Vagina (tissue), 2 donors: Measurements from ENCODE around the gene LRRC8C. TPM values are rescaled to one million over a fixed set of nuclear protein-coding genes. Genes with fewer than 3 reads are reported as not detected.

Experiments used
- DNase-seq, 2 donors: peaks; one replicate each; pipeline ENCODE4 v3.0.0-alpha.2; 2017; ENCODE audit errors: extremely low spot score in 2 of 2
- H3K27ac ChIP-seq: fragments of 200-600 bp; sonication (generic); one replicate; pipeline ENCODE4 v1.5.1; 2019
- H3K27me3 ChIP-seq: fragments of 200-600 bp; sonication (generic); one replicate; pipeline ENCODE4 v1.5.1; 2019
- H3K36me3 ChIP-seq, 2 donors: fragments of 200-600 bp; sonication (generic); one replicate each; pipeline ENCODE4 v1.5.1; 2017 to 2019
- H3K4me1 ChIP-seq: fragments of 200-600 bp; sonication (generic); one replicate; pipeline ENCODE4 v1.5.1; 2019
- H3K4me3 ChIP-seq, 2 donors: fragments of 200-600 bp; sonication (generic); 1 replicate in 1 of 2; 2 replicates in 1 of 2; pipeline ENCODE4 v1.5.1; 2016 to 2019
- H3K9me3 ChIP-seq: fragments of 200-600 bp; sonication (generic); one replicate; pipeline ENCODE4 v1.5.1; 2019
- POLR2A ChIP-seq, 2 donors: fragments of 450-650 bp; IDR thresholded peaks; one replicate each; pipeline ENCODE4 v1.6.1; 2017; ENCODE audit warnings: antibody characterized with exemption in 2 of 2, mild to moderate bottlenecking in 2 of 2, moderate library complexity in 2 of 2
- POLR2AphosphoS5 ChIP-seq, 2 donors: sonication (generic); formaldehyde crosslinking; IDR thresholded peaks; one replicate each; pipeline ENCODE4 v1.9.0; 2017; ENCODE audit warnings: antibody characterized with exemption in 2 of 2, mild to moderate bottlenecking in 2 of 2, low read depth in 1 of 2; ENCODE audit not compliant: insufficient read depth in 1 of 2
- intact Hi-C: fragments of 100-400 bp; cut with DNase I; formaldehyde crosslinking; loops from one replicate; pipeline ENCODE4 v1.15.1; 2023
- total RNA-seq: library from RNA; depleted of rRNA; stranded (reverse); fragments of >200 nt; gene quantifications from one replicate; pipeline ENCODE4 v1.2.3, GENCODE V29; 2016
- TF ChIP-seq, protein P1 (sequence below), 3 experiments: fragments of 450-650 bp in 2 of 3; fragments of 200-600 bp in 1 of 3; sonication (generic) in 1 of 3; IDR thresholded peaks; one replicate each; pipeline ENCODE4 v1.5.1; 2017 to 2019; ENCODE audit warnings: antibody characterized with exemption in 3 of 3, mild to moderate bottlenecking in 2 of 3, moderate library complexity in 2 of 3

LRRC8C gene
- total RNA-seq, 1 donor from 2014 or later = 5.4 TPM

- no peak for DNase-seq
- intact Hi-C loops = no loop called here
- Histone ChIP-seq H3K27ac (no peak overlapping the region), H3K4me1 (peaks cover 11% of the 10 kb centered on the region), H3K27me3 (no peaks in the 10 kb centered on the region), H3K36me3 (no peaks in the 10 kb centered on the region), H3K4me3 (no peak overlapping the region), H3K9me3 (no peaks in the 10 kb centered on the region)
- no peak for TF ChIP-seq POLR2A (IDR thresholded peaks at IDR 0.05)
- TF ChIP-seq, protein P1, sequence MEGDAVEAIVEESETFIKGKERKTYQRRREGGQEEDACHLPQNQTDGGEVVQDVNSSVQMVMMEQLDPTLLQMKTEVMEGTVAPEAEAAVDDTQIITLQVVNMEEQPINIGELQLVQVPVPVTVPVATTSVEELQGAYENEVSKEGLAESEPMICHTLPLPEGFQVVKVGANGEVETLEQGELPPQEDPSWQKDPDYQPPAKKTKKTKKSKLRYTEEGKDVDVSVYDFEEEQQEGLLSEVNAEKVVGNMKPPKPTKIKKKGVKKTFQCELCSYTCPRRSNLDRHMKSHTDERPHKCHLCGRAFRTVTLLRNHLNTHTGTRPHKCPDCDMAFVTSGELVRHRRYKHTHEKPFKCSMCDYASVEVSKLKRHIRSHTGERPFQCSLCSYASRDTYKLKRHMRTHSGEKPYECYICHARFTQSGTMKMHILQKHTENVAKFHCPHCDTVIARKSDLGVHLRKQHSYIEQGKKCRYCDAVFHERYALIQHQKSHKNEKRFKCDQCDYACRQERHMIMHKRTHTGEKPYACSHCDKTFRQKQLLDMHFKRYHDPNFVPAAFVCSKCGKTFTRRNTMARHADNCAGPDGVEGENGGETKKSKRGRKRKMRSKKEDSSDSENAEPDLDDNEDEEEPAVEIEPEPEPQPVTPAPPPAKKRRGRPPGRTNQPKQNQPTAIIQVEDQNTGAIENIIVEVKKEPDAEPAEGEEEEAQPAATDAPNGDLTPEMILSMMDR (IDR thresholded peaks at IDR 0.05) = peak; percentile 34 to 54 (median 51)
These were observed 34.2 kb upstream of the LRRC8C start for GRCh38 chr1:89598450-89599331.

DNA sequence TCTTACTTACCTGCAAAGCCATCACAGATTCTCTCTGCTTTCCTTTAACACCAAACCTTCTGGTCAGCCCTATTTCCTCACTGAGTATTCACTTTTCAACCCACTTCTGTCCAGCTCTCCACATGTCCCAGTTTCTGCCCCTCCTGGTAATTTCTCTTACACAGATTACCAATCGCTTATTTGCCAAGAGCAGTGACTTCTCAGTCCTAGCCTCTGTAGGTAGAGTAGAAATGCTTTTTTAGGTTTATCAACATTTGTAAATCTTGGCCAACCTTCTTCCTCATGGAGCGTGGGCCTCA, 33.6 kb upstream of the LRRC8C start:
- TF ChIP-seq, protein P1 (IDR thresholded peaks at IDR 0.05) = no peak
- TF ChIP-seq POLR2AphosphoS5 (IDR thresholded peaks at IDR 0.05; ENCODE audit: insufficient read depth in 1 of 2, low read depth in 1 of 2) (no peak), POLR2A (IDR thresholded peaks at IDR 0.05) (no peak)
- intact Hi-C loops = no loop called here
- Histone ChIP-seq H3K36me3 (no peaks in the 10 kb centered on the region), H3K27ac (no peak overlapping the region), H3K9me3 (no peaks in the 10 kb centered on the region), H3K4me3 (no peak overlapping the region), H3K27me3 (no peaks in the 10 kb centered on the region), H3K4me1 (peaks cover 11% of the 10 kb centered on the region)
- no peak for DNase-seq

DNA sequence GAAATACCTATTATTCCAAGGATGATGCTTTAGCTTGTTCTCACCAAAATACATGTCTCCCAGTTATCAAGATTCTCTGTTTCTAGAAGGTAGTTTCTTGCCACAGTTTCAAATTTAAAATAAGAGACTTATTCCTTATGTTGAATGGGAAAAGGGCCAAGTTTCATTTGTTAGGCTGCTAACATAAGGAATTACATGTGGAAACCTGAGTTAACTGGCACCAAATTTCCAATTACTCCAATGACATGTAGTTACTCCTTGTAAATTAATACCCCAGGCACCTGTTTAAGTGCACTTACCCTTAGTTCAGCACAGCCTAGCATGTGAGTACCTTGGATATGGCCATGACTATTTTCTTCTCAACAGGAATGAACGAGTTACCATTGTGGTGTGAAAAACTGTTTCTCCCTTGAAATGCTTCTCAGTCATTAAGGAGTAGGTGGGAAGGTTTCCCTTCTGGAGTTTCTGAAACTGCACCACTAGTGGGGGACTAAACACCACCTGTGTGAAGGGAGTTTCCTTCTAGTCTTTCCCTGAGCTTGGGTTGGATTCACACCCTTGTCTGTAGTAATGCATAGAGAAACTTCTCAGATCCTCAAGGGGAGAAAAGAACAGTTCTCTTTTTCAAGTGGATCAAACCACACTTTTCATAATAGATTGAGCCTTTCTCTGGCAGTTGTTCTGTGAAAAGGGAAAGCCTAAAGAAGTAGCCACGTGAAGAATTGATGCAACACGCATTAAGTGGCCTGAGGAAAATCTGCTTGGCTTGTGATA, 32.3 kb upstream of the LRRC8C start:
- no peaks in the 10 kb centered on the region for H3K36me3 ChIP-seq
- no peak overlapping the region for H3K27ac ChIP-seq
- no peaks in the 10 kb centered on the region for H3K9me3 ChIP-seq
- TF ChIP-seq POLR2AphosphoS5 (IDR thresholded peaks at IDR 0.05; ENCODE audit: insufficient read depth in 1 of 2, low read depth in 1 of 2) (no peak), POLR2A (IDR thresholded peaks at IDR 0.05) (no peak)
- TF ChIP-seq, protein P1 (IDR thresholded peaks at IDR 0.05) = no peak
- no peaks in the 10 kb centered on the region for H3K27me3 ChIP-seq
- intact Hi-C loops = loop anchor here (10.0 kb wide), 1 partner anchor 116 kb away; no protein-coding TSS in a partner anchor
- DNase-seq = no peak
- H3K4me1 ChIP-seq = peaks cover 11% of the 10 kb centered on the region
- no peak overlapping the region for H3K4me3 ChIP-seq

DNA sequence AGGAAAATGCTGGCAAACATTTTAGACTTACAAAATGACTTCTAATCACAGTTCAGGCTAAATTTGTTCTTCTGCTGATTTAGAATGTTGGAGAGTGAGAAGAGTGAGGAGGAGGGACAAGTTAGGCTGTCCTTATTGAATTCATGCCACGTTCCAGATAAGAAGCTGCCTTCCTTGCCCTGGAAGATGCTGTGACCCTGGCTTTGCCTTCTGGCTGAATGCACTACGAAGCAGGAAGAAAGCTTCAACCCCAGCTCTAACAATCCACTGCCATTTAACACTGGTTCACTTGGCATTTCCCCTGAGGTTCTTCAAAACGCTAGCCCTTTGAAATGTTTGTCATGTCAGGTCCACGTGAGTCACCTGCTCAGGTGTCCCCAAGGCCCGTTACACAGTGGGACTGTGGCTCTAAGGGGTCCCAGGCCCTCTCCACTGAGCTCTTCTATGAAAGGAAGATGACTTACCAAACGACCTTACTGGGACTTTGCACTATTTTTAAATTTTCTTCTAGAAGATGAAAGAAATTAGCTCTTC, 30.0 kb upstream of the LRRC8C start:
- Histone ChIP-seq H3K4me3 (no peak overlapping the region), H3K4me1 (peaks cover 11% of the 10 kb centered on the region), H3K27ac (no peak overlapping the region), H3K27me3 (no peaks in the 10 kb centered on the region), H3K9me3 (no peaks in the 10 kb centered on the region), H3K36me3 (no peaks in the 10 kb centered on the region)
- intact Hi-C loops = loop anchor here (10.0 kb wide), 1 partner anchor 118 kb away; no protein-coding TSS in a partner anchor
- DNase-seq = no peak
- TF ChIP-seq POLR2AphosphoS5 (IDR thresholded peaks at IDR 0.05; ENCODE audit: insufficient read depth in 1 of 2, low read depth in 1 of 2) = no peak
- TF ChIP-seq POLR2A (IDR thresholded peaks at IDR 0.05) = no peak
- TF ChIP-seq, protein P1 (IDR thresholded peaks at IDR 0.05) = no peak
